ENCODE measurements around the gene PHF21B.

DNA sequence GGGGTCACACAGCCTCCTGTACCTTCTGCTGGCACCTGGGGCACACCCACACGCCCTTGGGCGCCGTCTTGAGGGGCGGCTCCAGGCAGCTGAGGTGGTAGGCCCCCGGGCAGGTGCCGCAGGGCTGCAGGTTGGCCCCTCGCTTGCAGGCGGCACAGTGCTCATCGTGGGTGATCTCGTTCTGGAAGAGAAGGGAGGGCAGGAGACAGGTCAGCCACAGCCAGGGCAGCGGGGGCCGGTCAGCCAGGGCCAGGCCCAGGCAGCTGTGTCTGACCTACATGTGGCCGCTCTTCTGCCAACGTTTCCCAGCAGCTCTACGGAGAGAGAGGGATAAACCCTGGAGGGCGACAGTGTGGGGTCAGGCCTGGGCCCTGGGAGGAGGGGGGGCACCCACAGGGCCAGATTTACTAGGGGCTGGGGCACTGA is 121.9 kb downstream of the PHF21B start:
- TF ChIP-seq CTCF (IDR thresholded peaks at IDR 0.05) (no peak), ZFX (IDR thresholded peaks at IDR 0.05; ENCODE audit: borderline replicate concordance) (no peak)
